A549 (cell line): Measurements from ENCODE around the gene GNB1L. TPM values are rescaled to one million over a fixed set of nuclear protein-coding genes. Genes with fewer than 3 reads are reported as not detected.

ENCODE experiments used
- ATAC-seq, 2 experiments: fragments of 200-7000 bp in 1 of 2; fragments of >200 bp in 1 of 2; cut with Nextera tagmentation in 1 of 2; cut with Tn5 transposase in 1 of 2; 3 replicates each; pipeline versions ENCODE4 v1.8.0 to v1.9.1; 2018 to 2020; ENCODE audit warnings: mild to moderate bottlenecking in 1 of 2, moderate library complexity in 1 of 2
- CTCF ChIA-PET: fragments of 300-600 bp; sonication (Branson Sonifier 250); formaldehyde crosslinking; extraction: SDS; loops from one replicate; lab custom pipeline; 2021; ENCODE audit warnings: antibody characterized with exemption, inconsistent platforms; lab: Yijun Ruan, JAX
- POLR2A ChIA-PET: fragments of 350-600 bp; formaldehyde crosslinking; extraction: SDS; loops from one replicate; lab custom pipeline; 2021; ENCODE audit warnings: antibody characterized with exemption, inconsistent platforms; lab: Yijun Ruan, JAX
- DNase-seq, 2 experiments: peaks; one replicate each; pipeline versions ENCODE4 v3.0.0 to v3.0.0-alpha.2; 2011 to 2016; ENCODE audit warnings: low read depth in 1 of 2, low spot score in 1 of 2
- FAIRE-seq: peaks from 2 replicates; lab custom pipeline; 2011; peaks lifted over from hg19 to GRCh38; lab: Jason Lieb, UNC
- H3K27ac ChIP-seq, 2 experiments: fragments of >200 bp; sonication (Bioruptor Twin); formaldehyde crosslinking; 3 replicates each; pipeline ENCODE4 v1.5.1; 2016 to 2017
- H3K4me1 ChIP-seq: fragments of >200 bp; sonication (Bioruptor Twin); formaldehyde crosslinking; 3 replicates; pipeline ENCODE4 v1.6.1; 2016
- H3K4me2 ChIP-seq: fragments of >200 bp; sonication (Bioruptor Twin); formaldehyde crosslinking; 3 replicates; pipeline ENCODE4 v1.6.1; 2016
- H3K4me3 ChIP-seq: fragments of >200 bp; sonication (Bioruptor Twin); formaldehyde crosslinking; 3 replicates; pipeline ENCODE4 v1.5.1; 2016
- H3K9me3 ChIP-seq: fragments of >200 bp; sonication (Bioruptor Twin); formaldehyde crosslinking; 3 replicates; pipeline ENCODE4 v1.6.1; 2016
- ATOH8 ChIP-seq: fragments of 250-450 bp; sonication (Bioruptor Pico); IDR thresholded peaks from 2 replicates; pipeline ENCODE4 v1.5.0; 2020; ENCODE audit warnings: low read depth, mild to moderate bottlenecking, moderate library complexity
- BCL3 ChIP-seq: fragments of >200 bp; sonication (Bioruptor Twin); formaldehyde crosslinking; IDR thresholded peaks from 3 replicates; pipeline ENCODE4 v1.6.1; 2016
- CBX8 ChIP-seq: fragments of 200-600 bp; sonication (generic); IDR thresholded peaks from 2 replicates; pipeline ENCODE4 v1.6.1; 2016
- CHD2 ChIP-seq: fragments of 150-350 bp; IDR thresholded peaks from 2 replicates; pipeline ENCODE4 v1.6.1; 2014; ENCODE audit warnings: low read length; ENCODE audit not compliant: partially characterized antibody
- CTCF ChIP-seq: fragments of >200 bp; sonication (Bioruptor Twin); formaldehyde crosslinking; IDR thresholded peaks from 3 replicates; pipeline ENCODE4 v1.5.1; 2016
- EHMT2 ChIP-seq: fragments of 200-600 bp; sonication (generic); IDR thresholded peaks from 2 replicates; pipeline ENCODE4 v1.6.1; 2016; ENCODE audit warnings: antibody characterized with exemption, low read depth, mild to moderate bottlenecking, moderate library complexity
- EP300 ChIP-seq, 2 experiments: fragments of >200 bp; sonication (Bioruptor Twin); formaldehyde crosslinking; IDR thresholded peaks; 2 replicates in 1 of 2; 3 replicates in 1 of 2; pipeline ENCODE4 v1.6.1; 2016 to 2017
- FOSL2 ChIP-seq, 2 experiments: fragments of 450-650 bp in 1 of 2; fragments of >200 bp in 1 of 2; sonication (Bioruptor Twin) in 1 of 2; formaldehyde crosslinking; IDR thresholded peaks; 2 replicates each; pipeline versions ENCODE4 v1.5.0 to v1.6.1; 2016 to 2020; ENCODE audit warnings: mild to moderate bottlenecking in 1 of 2, moderate library complexity in 1 of 2
- HOXA7 ChIP-seq: fragments of 250-450 bp; sonication (Bioruptor Pico); IDR thresholded peaks from 2 replicates; pipeline ENCODE4 v1.5.0; 2020; ENCODE audit warnings: mild to moderate bottlenecking, moderate library complexity
- MAX ChIP-seq: IDR thresholded peaks from 2 replicates; pipeline ENCODE4 v1.6.1; 2012
- MYC ChIP-seq: IDR thresholded peaks from 2 replicates; pipeline ENCODE4 v1.6.1; 2012; ENCODE audit warnings: mild to moderate bottlenecking, inconsistent platforms, low read length, improper control_type of control experiment, borderline replicate concordance
- RAD21 ChIP-seq, 2 experiments: fragments of >200 bp in 1 of 2; sonication (Bioruptor Twin) in 1 of 2; formaldehyde crosslinking in 1 of 2; IDR thresholded peaks in 1 of 2; conservative IDR thresholded peaks in 1 of 2; 2 replicates in 1 of 2; 3 replicates in 1 of 2; pipeline ENCODE4 v1.6.1; 2012 to 2018; ENCODE audit warnings: inconsistent platforms in 1 of 2
- REST ChIP-seq: fragments of 200-600 bp; sonication (generic); IDR thresholded peaks from 2 replicates; pipeline ENCODE4 v1.6.1; 2016; ENCODE audit warnings: antibody characterized with exemption, mild to moderate bottlenecking, moderate library complexity
- RFX5 ChIP-seq: fragments of 450-650 bp; IDR thresholded peaks from 2 replicates; pipeline ENCODE4 v1.7.1; 2014; ENCODE audit warnings: antibody characterized with exemption, mild to moderate bottlenecking, moderate library complexity
- SMC3 ChIP-seq: fragments of >200 bp; sonication (Bioruptor Twin); formaldehyde crosslinking; IDR thresholded peaks from 3 replicates; pipeline ENCODE4 v1.6.1; 2018; ENCODE audit warnings: inconsistent platforms
- TP53 ChIP-seq: fragments of 250-450 bp; sonication (Bioruptor Pico); IDR thresholded peaks from 2 replicates; pipeline ENCODE4 v1.5.0; 2021; ENCODE audit warnings: mild to moderate bottlenecking, moderate library complexity
- ZNF302 ChIP-seq: fragments of 250-450 bp; sonication (Bioruptor Pico); IDR thresholded peaks from 2 replicates; pipeline ENCODE4 v1.9.0; 2021; ENCODE audit warnings: inconsistent platforms, mild to moderate bottlenecking, moderate library complexity
- WGBS: methylation state at CpG from one replicate; pipeline ENCODE4 v1.1.6; 2017; ENCODE audit errors: missing lambda C conversion rate; 5-methylcytosine and 5-hydroxymethylcytosine counted together
- polyA plus RNA-seq, 4 experiments: library from polyadenylated mRNA; depleted of rRNA in 3 of 4; stranded (reverse); fragments of >200 nt; fragmentation: RNase III in 1 of 4; extraction: RNeasy Plus Mini Kit Qiagen cat#74134 plus additional on column Dnase treatment in 1 of 4; gene quantifications; 2 replicates in 3 of 4; 3 replicates in 1 of 4; pipeline ENCODE4 v1.2.3, GENCODE V29; 2011 to 2017
- TF ChIP-seq, protein P1 (sequence below): IDR thresholded peaks from 2 replicates; pipeline ENCODE4 v1.6.1; 2012; ENCODE audit warnings: low read depth, borderline replicate concordance
- TF ChIP-seq, protein P2 (sequence below): IDR thresholded peaks from 2 replicates; pipeline ENCODE4 v1.6.1; 2012

GNB1L gene
- polyA plus RNA-seq, 2 of the 4 experiments (the other 2 are of a cell fraction): 1.8 to 10.3 TPM

- no peak for FAIRE-seq
- 86% methylated on average over 12 of the region's 12 CpGs for WGBS
- no peak for ATAC-seq
- Histone ChIP-seq H3K4me3 (no peak overlapping the region), H3K4me2 (no peak overlapping the region)
- TF ChIP-seq CHD2 (no peak), RFX5 (no peak), CBX8 (no peak), REST (no peak), HOXA7 (CRISPR knock-in tag) (no peak), BCL3 (no peak), TP53 (no peak), EP300 (IDR thresholded peaks at IDR 0.05) (no peak), MAX (no peak), FOSL2 (IDR thresholded peaks at IDR 0.05) (no peak), FOSL2 (CRISPR knock-in tag; IDR thresholded peaks at IDR 0.05) (no peak), RAD21 (conservative IDR thresholded peaks at IDR 0.05 in 1 of 2, IDR thresholded peaks at IDR 0.05 in 1 of 2) (no peak), ZNF302 (no peak), ATOH8 (CRISPR knock-in tag) (no peak), SMC3 (no peak), EHMT2 (no peak), MYC (no peak), CTCF (no peak)
- TF ChIP-seq, protein P1, sequence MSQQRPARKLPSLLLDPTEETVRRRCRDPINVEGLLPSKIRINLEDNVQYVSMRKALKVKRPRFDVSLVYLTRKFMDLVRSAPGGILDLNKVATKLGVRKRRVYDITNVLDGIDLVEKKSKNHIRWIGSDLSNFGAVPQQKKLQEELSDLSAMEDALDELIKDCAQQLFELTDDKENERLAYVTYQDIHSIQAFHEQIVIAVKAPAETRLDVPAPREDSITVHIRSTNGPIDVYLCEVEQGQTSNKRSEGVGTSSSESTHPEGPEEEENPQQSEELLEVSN: no peak
- TF ChIP-seq, protein P2, sequence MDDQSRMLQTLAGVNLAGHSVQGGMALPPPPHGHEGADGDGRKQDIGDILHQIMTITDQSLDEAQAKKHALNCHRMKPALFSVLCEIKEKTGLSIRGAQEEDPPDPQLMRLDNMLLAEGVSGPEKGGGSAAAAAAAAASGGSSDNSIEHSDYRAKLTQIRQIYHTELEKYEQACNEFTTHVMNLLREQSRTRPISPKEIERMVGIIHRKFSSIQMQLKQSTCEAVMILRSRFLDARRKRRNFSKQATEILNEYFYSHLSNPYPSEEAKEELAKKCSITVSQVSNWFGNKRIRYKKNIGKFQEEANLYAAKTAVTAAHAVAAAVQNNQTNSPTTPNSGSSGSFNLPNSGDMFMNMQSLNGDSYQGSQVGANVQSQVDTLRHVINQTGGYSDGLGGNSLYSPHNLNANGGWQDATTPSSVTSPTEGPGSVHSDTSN: no peak
- TF ChIP-seq, all 56 proteins: peak for 0
- no peak for DNase-seq
- Histone ChIP-seq H3K27ac (no peak overlapping the region), H3K9me3 (no peaks in the 10 kb centered on the region), H3K4me1 (no peaks in the 10 kb centered on the region)
- CTCF ChIA-PET: interaction anchor here (1.0 to 6.6 kb wide), 4 partner anchors 9 to 173 kb away, joined by 3 to 56 read pairs (median 10); no protein-coding TSS in a partner anchor
- POLR2A ChIA-PET: no interaction called here
Measured at GRCh38 chr22:19903513-19903912, 48.8 kb upstream of the GNB1L start.
